ENCODE data around the gene RMRP.

The RMRP gene

DNA sequence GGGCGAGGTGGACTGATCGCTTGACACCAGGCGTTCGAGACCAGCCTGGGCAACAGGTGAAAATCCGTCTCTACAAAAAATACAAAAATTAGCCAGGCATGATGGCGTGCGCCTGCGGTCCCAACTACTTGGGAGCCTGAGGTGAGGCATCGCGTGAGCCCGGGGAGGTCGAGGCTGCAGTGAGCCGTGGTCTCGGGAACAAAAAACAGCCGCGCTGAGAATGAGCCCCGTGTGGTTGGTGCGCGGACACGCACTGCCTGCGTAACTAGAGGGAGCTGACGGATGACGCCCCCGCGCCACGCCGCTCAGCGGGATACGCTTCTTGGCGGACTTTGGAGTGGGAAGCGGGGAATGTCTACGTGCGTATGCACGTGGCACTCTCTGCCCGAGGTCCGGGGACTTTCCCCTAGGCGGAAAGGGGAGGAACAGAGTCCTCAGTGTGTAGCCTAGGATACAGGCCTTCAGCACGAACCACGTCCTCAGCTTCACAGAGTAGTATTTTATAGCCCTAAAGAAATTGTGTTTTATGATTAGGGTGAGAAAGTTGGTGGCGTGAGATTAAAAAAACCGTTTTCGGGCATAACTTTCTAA is at the start of gene RMRP:
Gene RMRP (minus strand): TSS at position 474 of the 591 bp plus-strand sequence.
- DNase-seq, result peak; percentile 98

DNA sequence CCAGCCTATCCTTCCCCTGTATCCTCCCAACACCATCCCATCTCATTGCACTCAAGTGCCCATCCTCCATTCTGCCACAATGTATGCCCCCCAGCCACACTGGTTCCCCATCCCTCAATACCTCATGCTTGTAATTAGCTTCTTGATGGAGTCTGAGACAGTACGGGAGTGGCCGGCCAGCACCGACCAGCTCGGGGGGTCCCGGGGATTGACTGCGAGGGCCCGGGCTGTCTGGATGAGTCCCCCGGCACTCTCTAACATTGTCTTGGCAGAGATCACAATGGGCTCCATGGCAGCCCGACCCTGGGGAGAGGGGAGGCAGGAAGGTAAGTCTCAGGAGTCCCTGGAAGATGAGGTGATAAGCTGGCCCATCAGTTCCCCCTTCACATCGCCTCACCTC is 49.1 kb upstream of the RMRP start:
- DNase-seq, result no peak

DNA sequence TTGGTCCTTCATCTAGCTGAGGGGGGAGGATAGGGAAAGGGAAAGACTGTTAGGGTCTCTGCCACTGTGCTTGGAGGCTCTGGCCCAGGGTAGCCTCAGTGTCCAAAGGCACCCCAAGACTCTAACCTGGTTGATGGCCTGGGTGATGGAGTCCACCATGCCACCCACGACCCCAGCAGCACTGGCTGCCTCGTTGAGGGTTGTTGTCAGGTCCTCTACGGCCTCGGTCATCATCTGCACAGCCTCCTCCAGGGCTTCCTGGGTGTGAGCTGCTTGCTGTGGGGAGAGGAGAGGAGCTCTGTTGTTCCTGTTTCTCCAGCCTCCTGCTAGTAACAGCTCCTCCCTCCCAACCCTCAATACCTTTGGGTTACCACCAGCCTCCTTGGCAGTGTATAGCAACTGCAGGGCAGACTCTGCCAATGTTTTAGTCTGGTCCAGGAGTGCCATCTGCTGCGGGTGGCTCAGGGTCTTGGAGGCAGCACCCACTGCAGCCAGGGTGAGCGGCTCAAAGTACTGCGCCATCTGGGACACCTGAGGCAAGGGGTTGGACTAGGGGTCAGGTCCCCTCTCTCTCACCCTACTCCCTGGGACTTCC is 48.1 kb upstream of the RMRP start:
- DNase-seq, result no peak

DNA sequence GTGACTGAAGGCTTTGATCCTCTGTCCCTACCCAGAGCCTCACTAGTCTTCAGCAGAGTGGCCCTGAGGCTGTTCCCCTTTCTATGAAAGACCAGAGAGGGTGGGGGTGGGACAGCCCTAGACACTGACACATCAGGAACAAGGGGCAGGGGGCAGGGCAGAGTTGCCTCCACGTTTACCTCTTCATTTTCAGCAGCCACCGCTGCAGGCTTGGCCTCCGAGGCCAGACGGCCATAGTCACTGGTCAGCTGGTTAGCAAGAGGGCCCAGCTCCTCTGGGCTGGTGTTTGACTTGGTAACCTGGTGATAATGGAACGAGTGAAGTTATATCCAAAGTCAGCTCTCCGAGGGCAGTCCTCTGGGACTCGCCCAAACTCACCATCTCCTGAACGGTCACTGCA is 47.6 kb upstream of the RMRP start:
- DNase-seq, result no peak

DNA sequence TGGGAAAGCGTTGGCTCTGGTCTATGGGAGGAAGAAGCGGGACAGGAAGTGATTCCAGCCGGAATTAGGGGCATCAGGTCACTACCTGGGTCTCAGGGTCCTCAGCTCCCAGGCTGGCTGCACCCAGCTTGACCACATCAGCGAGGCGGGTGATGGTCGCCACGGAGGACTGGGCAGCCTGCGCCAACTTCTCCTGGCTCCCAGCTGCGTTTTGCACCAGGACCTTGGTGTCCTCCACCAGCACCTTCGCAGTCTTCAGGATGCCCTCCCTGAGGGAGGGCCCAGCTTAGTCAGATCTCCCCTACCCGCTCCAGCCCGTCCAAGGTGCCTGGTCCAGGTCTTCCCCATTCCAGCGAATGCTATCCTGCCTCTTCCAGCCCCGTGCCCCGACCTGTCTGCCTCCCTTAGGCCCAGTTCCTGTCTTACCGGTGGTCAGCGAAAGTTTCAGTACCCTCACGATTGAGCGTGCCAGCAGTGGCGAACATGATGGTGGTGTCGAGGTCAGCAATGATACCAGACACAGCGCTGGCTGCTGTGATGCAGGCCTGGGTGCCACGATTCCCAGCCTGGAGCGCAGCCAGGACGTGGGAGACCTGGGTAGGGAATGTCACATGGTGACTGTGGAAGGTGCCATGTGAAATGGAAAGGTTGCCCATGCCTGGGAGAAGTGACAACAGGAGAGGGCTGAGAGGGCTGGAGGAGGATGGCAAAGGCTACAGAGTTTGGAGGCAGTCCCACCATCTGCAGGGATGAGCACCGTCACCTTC is 46.3 kb upstream of the RMRP start:
- no peak for DNase-seq

DNA sequence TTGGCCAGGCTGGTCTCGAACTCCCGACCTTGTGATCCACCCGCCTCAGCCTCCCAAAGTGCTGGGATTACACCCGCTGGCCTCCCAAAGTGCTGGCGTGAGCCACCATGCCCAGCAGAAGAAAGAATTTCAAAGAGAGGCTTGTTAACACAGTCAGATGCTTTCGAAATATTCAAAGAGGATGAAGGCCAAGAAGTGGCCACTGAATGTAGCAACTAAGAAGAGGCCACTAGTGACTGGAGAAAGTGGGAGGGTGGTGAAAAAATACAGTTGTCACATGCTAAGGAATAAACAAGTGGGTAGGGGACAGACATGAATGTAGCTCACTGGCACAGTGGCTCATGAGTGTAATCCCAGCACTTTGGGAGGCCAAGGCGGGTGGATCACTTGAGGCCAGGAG is 44.9 kb upstream of the RMRP start:
- no peak for DNase-seq

DNA sequence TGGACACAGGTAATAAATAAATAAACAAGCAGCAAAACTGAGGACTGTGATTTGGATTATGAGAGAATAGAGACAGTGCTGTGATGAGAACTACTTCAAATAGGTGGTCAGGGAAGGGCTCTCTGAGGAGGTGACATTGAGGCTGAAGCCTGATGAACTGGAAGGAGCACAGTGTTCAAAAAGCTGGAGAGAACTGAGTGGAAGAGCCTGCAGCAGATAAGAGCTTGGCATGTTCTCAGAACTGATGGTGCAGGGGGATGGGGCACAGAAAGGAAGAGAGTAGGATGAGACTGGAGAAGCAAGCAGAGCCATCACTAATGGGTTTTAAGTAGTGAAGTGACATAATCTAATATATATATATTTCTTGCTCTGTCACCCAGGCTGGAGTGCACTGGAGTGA is 43.1 kb upstream of the RMRP start:
- DNase-seq, result no peak

DNA sequence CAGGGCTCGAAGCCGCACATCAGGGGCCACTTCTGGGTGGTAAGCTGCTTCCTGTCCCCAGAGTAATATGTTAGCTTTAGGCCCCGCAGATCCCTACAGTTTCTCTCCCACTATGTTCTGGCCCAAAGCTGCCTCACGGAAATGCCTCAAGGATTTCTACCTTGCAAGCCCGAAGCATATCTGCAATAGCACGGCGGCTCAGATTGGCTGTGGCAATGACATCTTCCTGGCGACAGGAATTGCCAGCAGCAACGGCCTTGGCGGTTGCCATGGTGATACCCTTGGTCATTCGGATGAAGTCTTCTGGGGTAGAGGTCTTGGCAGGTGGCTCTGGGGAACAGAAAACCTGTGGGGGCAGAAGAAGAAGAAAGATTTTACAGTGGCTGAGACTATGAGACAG is 42.2 kb upstream of the RMRP start:
- DNase-seq, result no peak

DNA sequence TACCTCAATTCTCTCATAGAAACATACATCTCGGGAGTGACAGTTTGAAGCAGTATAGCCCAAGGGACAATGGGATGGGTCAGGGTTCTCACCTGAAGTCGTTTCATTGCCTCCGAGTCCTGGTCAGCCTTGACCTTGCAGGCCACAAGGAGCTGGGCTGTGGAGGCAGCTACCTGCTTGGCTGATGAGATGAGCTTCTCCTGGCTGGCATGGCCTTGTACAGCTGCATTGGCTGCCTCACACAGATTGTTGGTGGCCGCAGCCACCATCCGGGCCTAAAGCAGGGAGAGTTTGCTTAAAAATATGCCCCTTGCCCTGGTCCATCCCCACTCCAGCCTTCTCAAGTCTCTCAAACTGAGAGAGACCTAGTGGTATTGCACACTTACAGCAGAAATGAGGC is 40.4 kb upstream of the RMRP start:
- DNase-seq, result no peak

DNA sequence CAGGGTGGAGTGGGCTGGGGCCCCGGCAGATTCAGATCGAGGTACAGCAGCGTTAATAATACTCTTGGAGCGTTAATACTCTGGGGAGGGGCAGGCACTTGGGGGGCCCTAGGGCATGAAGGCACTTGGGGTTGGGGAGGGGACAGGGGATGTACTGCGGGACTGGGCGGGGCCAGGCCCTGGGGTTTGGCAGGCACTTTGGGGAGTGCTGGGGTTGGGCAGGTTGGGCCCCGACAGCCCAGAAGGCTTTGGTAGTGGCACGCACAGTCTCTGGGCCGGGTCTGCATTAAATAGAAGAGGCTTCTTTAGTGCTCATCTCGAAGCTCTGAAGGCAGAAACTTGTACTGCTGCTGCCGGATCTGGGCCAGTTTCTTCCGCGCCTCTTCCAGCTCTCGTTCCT is 39.7 kb upstream of the RMRP start:
- no peak for DNase-seq

DNA sequence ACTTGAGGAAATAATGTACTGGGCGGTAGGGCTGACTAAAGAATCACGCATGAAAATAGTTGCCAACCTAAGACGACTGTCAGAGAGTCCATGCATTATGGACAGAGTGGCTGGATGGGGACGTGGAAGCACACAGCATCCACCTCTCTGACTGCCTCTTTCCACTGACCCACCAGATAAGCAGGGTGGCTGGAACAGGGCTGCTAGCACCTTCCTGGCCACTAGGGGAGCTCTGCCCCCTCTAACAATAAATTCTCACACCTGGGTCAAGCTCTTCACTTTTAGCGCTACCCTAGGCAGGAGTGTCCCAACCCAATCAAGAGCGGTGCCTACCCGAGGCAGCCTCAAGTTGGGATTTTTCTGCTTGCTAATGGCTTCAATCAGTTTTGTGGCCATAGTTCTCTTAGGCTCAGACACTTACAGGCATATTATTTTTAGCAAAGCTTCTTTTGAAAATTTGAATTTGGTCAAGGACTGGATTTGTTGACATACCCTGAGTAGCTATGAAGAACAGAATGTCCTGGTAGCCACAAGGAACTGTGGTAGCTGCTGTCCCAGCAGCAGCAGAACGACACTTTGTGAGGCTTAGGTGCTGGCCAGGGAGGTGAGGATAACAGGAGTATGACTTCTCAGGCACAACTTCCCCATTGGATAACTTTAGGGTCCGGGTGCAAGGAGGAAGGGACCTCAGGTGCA is 38.8 kb upstream of the RMRP start:
- no peak for DNase-seq

DNA sequence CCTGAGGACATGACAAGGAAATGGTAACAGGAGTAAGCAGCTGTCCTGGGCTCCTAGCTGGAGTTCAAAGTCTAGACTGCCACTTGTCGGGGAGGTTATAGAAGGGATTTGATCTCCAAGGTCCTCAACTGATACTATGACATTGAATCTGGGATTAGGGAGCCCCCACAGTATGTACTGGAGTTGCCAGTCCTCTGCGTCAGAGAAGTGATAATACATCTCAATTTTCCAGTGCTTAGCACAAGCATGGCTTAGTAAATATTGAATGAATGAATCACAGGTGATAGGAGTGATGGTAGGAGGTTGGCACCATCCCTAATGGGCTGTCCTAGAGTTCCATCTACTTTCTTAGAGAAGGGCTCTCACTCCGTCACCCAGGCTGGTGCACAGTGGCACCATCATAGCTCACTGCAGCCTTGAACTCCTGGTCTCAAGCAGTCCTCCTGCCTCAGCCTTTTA is 38.2 kb upstream of the RMRP start:
- DNase-seq, result no peak

DNA sequence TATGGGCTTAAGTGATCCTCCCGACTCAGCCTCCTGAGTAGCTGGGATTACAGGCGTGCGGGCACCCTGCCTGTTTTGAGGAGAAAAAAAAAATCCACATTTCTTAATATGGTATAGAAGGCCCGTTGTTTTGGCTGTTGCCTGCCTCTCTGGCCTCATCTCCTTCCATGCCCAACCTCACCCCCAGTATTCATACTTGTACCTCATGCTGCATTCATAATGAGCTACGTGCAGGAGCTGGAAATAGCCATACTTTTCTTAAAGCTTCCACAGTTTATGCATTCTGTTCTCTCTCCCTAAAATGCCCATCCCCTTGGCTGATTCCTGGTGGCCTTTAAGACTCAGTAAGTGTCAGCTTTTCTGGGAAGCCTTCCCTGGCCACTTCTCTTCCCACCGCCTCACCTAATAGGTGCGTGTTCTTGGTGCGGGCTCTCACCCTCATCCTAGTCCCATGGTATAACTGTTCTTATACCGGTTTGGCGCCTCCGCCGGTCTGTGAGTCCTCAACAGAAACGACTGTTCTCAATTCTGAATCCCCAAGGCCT is 34.0 kb upstream of the RMRP start:
- no peak for DNase-seq

DNA sequence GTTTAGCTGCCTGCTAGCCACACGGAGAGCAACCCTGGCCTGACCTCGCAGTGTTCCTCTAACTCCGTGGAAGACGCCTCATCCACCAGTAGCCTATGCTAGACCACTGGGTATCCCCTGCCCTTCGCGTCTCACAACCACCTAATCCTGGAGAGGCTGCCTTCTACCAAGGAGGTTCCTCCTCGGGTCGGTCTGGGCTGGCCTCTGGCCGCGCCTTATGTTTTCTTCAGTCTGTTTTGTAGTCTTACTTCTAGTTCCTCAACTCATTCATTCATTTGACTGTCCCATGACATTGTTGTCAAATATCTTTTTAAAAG is 33.5 kb upstream of the RMRP start:
- DNase-seq, result no peak

DNA sequence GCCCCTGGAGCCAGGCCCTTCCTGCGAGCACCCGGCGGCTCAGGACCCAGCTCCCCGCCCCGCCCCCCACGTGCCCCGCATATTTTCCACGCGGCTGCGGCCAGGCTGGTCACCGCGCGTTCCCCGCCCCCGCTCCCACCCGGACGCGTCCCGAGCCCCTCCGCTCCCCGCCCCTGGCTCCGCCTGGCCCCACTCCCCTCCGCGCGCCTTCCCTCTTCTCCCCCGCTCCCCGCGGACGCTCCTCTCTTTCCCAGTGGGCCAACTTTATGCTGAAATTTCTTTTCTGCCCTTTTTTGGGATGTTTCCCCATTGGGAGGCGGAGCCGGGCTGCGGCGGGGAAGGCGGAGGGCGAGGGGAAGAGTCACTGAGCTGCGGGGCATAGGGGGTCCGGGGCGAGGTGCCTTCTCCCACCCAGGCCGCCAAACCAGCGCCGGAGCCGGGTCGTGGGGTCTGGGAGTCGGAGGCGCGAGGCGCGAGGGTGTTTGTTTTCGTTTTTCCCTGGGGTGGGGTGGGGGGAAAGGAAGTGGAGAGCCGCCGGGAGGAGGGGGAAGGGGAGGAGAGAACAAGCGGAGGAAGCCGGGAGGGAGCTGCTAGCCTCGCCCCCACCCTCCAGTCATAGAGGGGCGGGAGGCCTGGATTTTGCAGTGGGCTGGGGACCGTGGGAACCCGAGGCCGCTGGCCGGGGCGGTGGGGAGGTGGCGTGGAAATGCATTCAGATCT is 33.0 kb upstream of the RMRP start:
- DNase-seq, result peak; percentile 60

DNA sequence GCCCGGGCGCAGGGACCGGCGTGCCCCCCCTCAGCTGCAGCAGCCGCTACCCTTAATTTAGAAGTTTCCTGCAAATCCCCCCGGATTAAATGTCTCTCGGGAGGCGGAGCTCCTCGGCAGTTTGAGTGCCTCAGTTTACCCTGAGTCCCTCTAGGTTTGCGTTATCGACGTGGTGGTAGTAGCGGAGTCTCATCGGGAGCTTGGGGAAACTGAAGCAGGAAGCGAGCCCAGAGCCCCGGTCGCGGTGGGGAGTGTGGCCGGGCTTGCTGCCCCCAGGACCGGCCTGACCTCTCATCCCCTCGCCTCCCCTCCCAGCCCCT is 32.4 kb upstream of the RMRP start:
- DNase-seq, result no peak

DNA sequence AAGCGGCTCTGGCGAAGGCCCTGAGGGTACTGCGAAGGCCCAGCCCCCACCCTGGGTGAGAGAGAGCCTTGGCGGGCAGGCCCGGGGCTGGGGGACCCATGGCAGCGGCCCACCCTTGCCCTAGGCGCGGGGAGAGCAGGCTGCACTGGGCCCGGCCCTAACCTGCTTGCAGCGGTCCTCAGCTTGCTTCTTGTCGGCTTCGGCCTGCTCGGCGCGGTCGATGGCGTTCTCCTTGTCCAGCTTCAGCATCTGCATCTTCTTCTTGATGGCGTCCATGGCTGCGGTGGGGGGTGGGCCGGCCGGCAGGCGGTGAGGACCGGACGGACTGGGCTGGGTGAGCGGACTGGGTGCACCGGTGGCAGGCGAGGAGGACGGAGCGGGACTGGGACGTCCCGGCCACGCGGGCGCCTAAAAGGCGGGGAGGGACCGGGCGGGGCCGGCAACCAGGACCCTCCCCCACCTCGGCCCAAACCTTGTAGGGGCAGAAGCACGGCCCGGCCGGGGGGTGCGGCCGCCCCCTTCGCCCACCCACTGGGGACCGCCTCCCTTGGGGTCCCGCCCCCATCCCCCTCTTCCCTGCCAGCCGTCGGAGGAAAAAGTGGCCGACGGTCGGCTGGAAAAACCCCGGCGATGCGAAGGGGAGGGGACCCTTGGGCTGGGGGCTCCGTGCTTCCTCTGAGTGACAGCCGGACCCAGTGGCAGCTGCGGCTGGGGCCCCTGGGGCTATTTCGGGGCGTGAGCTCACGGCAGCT is 31.9 kb upstream of the RMRP start, which contains the start of gene TPM2:
Gene TPM2 (minus strand): TSS at position 384 of the 752 bp plus-strand sequence. CDS start 108 bp downstream, at position 276.
- DNase-seq, result peak; percentile 24

DNA sequence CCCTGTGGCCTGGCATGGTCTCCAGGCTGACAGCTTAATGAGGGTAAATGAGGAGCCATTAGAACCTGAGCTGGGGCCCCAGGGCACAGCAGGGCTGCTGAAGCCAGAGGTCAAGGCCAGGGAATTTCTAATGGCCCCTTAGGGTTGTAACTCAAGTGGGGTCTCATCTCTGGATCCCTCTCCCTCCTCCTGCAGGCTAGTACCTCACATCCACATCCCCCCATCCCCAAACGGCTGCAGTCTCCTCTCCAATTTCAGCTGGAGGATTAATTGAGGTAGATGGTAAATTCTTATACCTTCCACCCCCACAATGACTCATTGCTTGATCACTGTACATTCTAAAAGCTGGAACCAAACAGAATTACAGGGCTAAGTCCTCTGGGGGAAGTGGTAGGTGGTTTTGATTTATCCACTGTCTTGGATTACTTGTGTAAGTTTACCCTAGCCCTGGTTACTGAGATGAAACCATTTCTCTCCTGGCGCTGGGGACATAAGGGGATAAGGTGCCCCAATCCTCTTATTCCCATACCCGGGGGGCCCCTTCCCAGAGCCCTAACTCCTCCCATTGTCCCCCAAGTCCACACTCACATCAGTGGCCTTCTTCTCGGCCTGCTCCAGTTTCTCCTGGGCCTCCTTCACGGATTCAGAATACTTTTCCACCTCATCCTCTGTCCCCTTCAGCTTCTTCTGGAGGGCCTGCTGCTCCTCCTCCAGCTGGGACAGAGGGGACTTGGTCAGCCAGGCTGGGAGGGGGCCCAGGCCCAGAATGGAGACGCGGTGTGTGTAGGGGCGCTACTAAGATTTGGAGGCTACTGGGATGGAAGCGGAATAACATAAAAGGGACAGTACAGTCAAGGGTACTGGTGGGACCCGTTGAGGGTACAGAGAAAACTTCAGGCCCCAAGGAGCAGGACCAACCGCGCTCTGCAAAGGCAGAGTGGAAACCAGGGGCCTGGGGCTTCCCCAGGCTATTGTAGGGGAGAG is 31.0 kb upstream of the RMRP start:
- peak; percentile 46 for DNase-seq

DNA sequence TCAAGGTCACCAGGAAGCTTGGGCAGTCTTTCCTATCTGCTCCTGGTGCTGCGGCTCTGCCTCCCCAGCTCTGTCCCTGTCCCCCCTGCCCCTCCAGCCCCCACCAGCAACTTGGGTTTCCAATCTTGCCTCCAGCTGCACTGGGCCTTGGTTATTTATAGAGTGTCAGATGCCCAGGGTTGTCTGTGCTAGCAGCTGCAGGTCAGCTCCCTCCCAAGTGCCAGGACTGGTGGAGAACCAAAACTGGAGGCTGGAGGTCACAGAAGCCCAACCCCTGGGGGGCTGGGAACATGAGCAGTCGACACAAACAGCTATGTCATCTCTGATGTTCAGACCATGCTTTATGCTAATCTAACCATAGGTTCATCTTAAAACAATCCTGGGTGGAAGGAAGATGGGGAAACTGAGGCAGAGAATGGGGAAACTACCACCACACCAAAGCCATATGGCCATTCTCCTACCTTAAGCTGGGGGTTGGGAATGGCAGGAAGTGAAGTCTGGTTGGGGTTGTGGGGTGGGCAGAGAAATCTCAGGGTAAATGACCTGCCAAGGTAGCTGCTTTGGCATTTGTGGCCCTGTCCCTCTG is 30.2 kb upstream of the RMRP start:
- DNase-seq, result no peak

DNA sequence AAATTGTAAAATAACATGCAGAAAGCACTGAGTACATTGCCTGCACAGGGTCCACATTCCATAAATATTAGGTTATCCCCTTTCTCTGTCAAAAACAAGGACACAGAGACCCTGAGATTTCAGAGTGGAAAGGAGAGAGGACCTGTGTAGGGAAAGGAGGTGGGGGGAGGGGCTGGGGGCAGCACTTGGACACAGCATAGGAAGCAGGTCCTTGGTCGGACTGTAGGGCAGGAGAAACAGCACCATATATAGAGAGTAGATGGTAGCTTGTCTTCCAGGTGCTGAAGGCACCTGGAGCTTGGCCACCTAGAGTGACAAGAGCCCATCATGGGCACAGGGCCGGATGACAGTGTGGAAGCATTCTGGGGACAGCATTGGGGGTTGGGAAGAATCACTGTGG is 29.5 kb upstream of the RMRP start:
- DNase-seq, result no peak

Data from kidney glomerular epithelial cell (primary cell).